DND-41 (cell line): ENCODE results near the gene CCDC63.
"Not testable (repeated sequence)": the region's sequence is repeated elsewhere in the genome, so short reads cannot be mapped to it uniquely, and the experiment has no call there.

Experiments
- CTCF ChIP-seq: IDR thresholded peaks from 2 replicates; pipeline ENCODE4 v1.5.1; 2012; ENCODE audit warnings: borderline replicate concordance, low read length, moderate library complexity, mild to moderate bottlenecking; ENCODE audit not compliant: poor library complexity, severe bottlenecking; ENCODE audit errors: extremely low read depth
- EZH2 ChIP-seq: IDR thresholded peaks from 3 replicates; pipeline ENCODE4 v1.6.1; 2012; ENCODE audit warnings: borderline replicate concordance, low read depth, mild to moderate bottlenecking, moderate library complexity, low read length, inconsistent platforms; ENCODE audit not compliant: severe bottlenecking

- TF ChIP-seq CTCF, EZH2: not testable (repeated sequence)
These were observed 11.2 kb downstream of the CCDC63 start for GRCh38 chr12:110857954-110858353.
